KOPT-K1 (cell line): ENCODE measurements around the gene ZNF609.

ENCODE experiments used
- H3K27ac ChIP-seq: fragments of 200-600 bp; sonication (generic); 2 replicates; pipeline ENCODE4 v1.5.1; 2016; ENCODE audit warnings: antibody characterized with exemption, mild to moderate bottlenecking, low read depth, low read length; ENCODE audit not compliant: poor library complexity, severe bottlenecking
- H3K36me3 ChIP-seq: fragments of 200-600 bp; sonication (generic); 2 replicates; pipeline ENCODE4 v1.5.1; 2017; ENCODE audit warnings: antibody characterized with exemption, mild to moderate bottlenecking, low read length, moderate library complexity; ENCODE audit not compliant: insufficient read depth
- H3K9me3 ChIP-seq: fragments of 200-600 bp; sonication (generic); 2 replicates; pipeline ENCODE4 v1.5.1; 2017; ENCODE audit warnings: antibody characterized with exemption, low read length, mild to moderate bottlenecking; ENCODE audit not compliant: insufficient read depth, poor library complexity, severe bottlenecking

ZNF609 gene

GRCh38 chr15:64694816-64695215 is 234.4 kb downstream of the ZNF609 start:
- Histone ChIP-seq H3K27ac (no peak overlapping the region), H3K9me3 (no peaks in the 10 kb centered on the region), H3K36me3 (peaks cover 60% of the 10 kb centered on the region)

- H3K27ac ChIP-seq, result no peak overlapping the region
- no peaks in the 10 kb centered on the region for H3K9me3 ChIP-seq
- H3K36me3 ChIP-seq, result peaks cover 52% of the 10 kb centered on the region
Measured at GRCh38 chr15:64695561-64695992, 235.2 kb downstream of the ZNF609 start.

- Histone ChIP-seq H3K9me3 (no peaks in the 10 kb centered on the region), H3K27ac (no peak overlapping the region), H3K36me3 (peaks cover 44% of the 10 kb centered on the region)
Measured at GRCh38 chr15:64696481-64696880, 236.1 kb downstream of the ZNF609 start.

GRCh38 chr15:64697911-64698369 is 237.6 kb downstream of the ZNF609 start:
- no peak overlapping the region for H3K27ac ChIP-seq
- peaks cover 34% of the 10 kb centered on the region; the same call in 1 of the 2 replicates for H3K36me3 ChIP-seq
- H3K9me3 ChIP-seq, result no peaks in the 10 kb centered on the region

GRCh38 chr15:64698823-64699222 is 238.4 kb downstream of the ZNF609 start:
- Histone ChIP-seq H3K9me3 (no peaks in the 10 kb centered on the region), H3K27ac (no peak overlapping the region), H3K36me3 (peaks cover 25% of the 10 kb centered on the region; the same call in 1 of the 2 replicates)

- Histone ChIP-seq H3K9me3 (no peaks in the 10 kb centered on the region), H3K27ac (no peak overlapping the region), H3K36me3 (peaks cover 15% of the 10 kb centered on the region; the same call in 1 of the 2 replicates)
Measured at GRCh38 chr15:64699751-64700388, 239.5 kb downstream of the ZNF609 start.

GRCh38 chr15:64701051-64701450 is 240.7 kb downstream of the ZNF609 start:
- Histone ChIP-seq H3K27ac (no peak overlapping the region), H3K9me3 (no peaks in the 10 kb centered on the region), H3K36me3 (peaks cover 5% of the 10 kb centered on the region; the same call in 1 of the 2 replicates)

GRCh38 chr15:64701482-64702184 is 241.3 kb downstream of the ZNF609 start:
- Histone ChIP-seq H3K27ac (peak overlapping the region; percentile 77), H3K36me3 (no peaks in the 10 kb centered on the region; the same call in 1 of the 2 replicates), H3K9me3 (no peaks in the 10 kb centered on the region)

- Histone ChIP-seq H3K36me3 (no peaks in the 10 kb centered on the region; the same call in 1 of the 2 replicates), H3K9me3 (no peaks in the 10 kb centered on the region), H3K27ac (peak overlapping the region; percentile 77)
Measured at GRCh38 chr15:64702816-64703631, 242.6 kb downstream of the ZNF609 start.

- H3K9me3 ChIP-seq, result no peaks in the 10 kb centered on the region
- H3K36me3 ChIP-seq, result no peaks in the 10 kb centered on the region; the same call in 1 of the 2 replicates
- H3K27ac ChIP-seq, result peak overlapping the region; percentile 77
Measured at GRCh38 chr15:64703632-64703959, 243.2 kb downstream of the ZNF609 start.

- Histone ChIP-seq H3K27ac (no peak overlapping the region), H3K36me3 (no peaks in the 10 kb centered on the region), H3K9me3 (no peaks in the 10 kb centered on the region)
Measured at GRCh38 chr15:64705006-64705405, 244.6 kb downstream of the ZNF609 start.

GRCh38 chr15:64706011-64706911 is 245.9 kb downstream of the ZNF609 start:
- no peak overlapping the region for H3K27ac ChIP-seq
- no peaks in the 10 kb centered on the region for H3K36me3 ChIP-seq
- no peaks in the 10 kb centered on the region for H3K9me3 ChIP-seq

GRCh38 chr15:64710676-64711428 is 250.5 kb downstream of the ZNF609 start:
- no peaks in the 10 kb centered on the region for H3K36me3 ChIP-seq
- H3K27ac ChIP-seq, result no peak overlapping the region
- H3K9me3 ChIP-seq, result no peaks in the 10 kb centered on the region

- no peaks in the 10 kb centered on the region for H3K9me3 ChIP-seq
- no peaks in the 10 kb centered on the region for H3K36me3 ChIP-seq
- no peak overlapping the region for H3K27ac ChIP-seq
Measured at GRCh38 chr15:64712353-64712752, 252.0 kb downstream of the ZNF609 start.
